IMR-90 (cell line): ENCODE measurements around the gene TAB2. TPM values are rescaled to one million over a fixed set of nuclear protein-coding genes. Genes with fewer than 3 reads are reported as not detected.

ENCODE experiments used
- ATAC-seq: fragments of 200-7000 bp; cut with Tn5 transposase; 2 replicates; pipeline ENCODE4 v1.9.1; 2020; ENCODE audit warnings: low read depth, mild to moderate bottlenecking, moderate library complexity
- BruUV-seq: library from RNA; stranded (reverse); fragments of 400-500 nt; replicated peaks from 2 replicates; lab custom pipeline; 2021; lab: Mats Ljungman, UMichigan
- CTCF ChIA-PET: fragments of 300-600 bp; formaldehyde crosslinking; extraction: SDS; loops from one replicate; lab custom pipeline; 2021; ENCODE audit warnings: antibody characterized with exemption; lab: Yijun Ruan, JAX
- POLR2A ChIA-PET: fragments of 300-600 bp; sonication (Branson Sonifier 250); formaldehyde crosslinking; loops from one replicate; lab custom pipeline; 2022; ENCODE audit warnings: antibody characterized with exemption; ENCODE audit not compliant: unreplicated experiment; lab: Charles Lee
- DNase-seq: peaks from one replicate; pipeline ENCODE4 v3.0.0; 2013
- H2AFZ ChIP-seq: replicated peaks from 2 replicates; pipeline ENCODE3; 2013; ENCODE audit warnings: low read length, mild to moderate bottlenecking; ENCODE audit not compliant: poor library complexity
- H2AK5ac ChIP-seq: 2 replicates; pipeline ENCODE4 v1.6.1; 2013; ENCODE audit warnings: low read depth, low read length, inconsistent platforms
- H2AK9ac ChIP-seq: replicated peaks from 2 replicates; pipeline ENCODE3; 2013; ENCODE audit warnings: mild to moderate bottlenecking, low read depth, low read length, moderate library complexity; ENCODE audit not compliant: poor library complexity
- H2BK120ac ChIP-seq: 2 replicates; pipeline ENCODE4 v1.6.1; 2013; ENCODE audit warnings: low read depth, low read length, inconsistent platforms
- H2BK15ac ChIP-seq: 3 replicates; pipeline ENCODE4 v1.6.1; 2013; ENCODE audit warnings: low read depth, low read length, inconsistent platforms
- H2BK20ac ChIP-seq: 2 replicates; pipeline ENCODE4 v1.6.1; 2013; ENCODE audit warnings: low read depth, mild to moderate bottlenecking, inconsistent platforms, low read length, moderate library complexity
- H2BK5ac ChIP-seq: 2 replicates; pipeline ENCODE4 v1.6.1; 2013; ENCODE audit warnings: mild to moderate bottlenecking, low read depth, low read length, inconsistent platforms; ENCODE audit not compliant: poor library complexity, severe bottlenecking
- H3K14ac ChIP-seq: replicated peaks from 2 replicates; pipeline ENCODE4 v1.6.1; 2013; ENCODE audit warnings: low read depth, low read length, inconsistent platforms
- H3K18ac ChIP-seq: 2 replicates; pipeline ENCODE4 v1.6.1; 2013; ENCODE audit warnings: low read depth, low read length, control low read depth
- H3K23ac ChIP-seq: 2 replicates; pipeline ENCODE4 v1.6.1; 2013; ENCODE audit warnings: low read depth, low read length, inconsistent platforms
- H3K27ac ChIP-seq: 2 replicates; pipeline ENCODE4 v1.5.1; 2013; ENCODE audit warnings: mild to moderate bottlenecking, control low read depth, low read length; ENCODE audit not compliant: insufficient read depth
- H3K27me3 ChIP-seq: 2 replicates; pipeline ENCODE4 v1.6.1; 2013; ENCODE audit warnings: low read length; ENCODE audit not compliant: control insufficient read depth, insufficient read depth
- H3K36me3 ChIP-seq: 2 replicates; pipeline ENCODE4 v1.6.1; 2013; ENCODE audit warnings: low read length, mixed read lengths; ENCODE audit not compliant: control insufficient read depth, insufficient read depth
- H3K4ac ChIP-seq: 2 replicates; pipeline ENCODE4 v1.6.1; 2013; ENCODE audit warnings: low read depth, low read length, inconsistent platforms
- H3K4me1 ChIP-seq: 2 replicates; pipeline ENCODE4 v1.6.1; 2013; ENCODE audit warnings: low read length, mixed read lengths; ENCODE audit not compliant: control insufficient read depth, insufficient read depth
- H3K4me2 ChIP-seq: 2 replicates; pipeline ENCODE4 v1.6.1; 2013; ENCODE audit warnings: low read depth, mild to moderate bottlenecking, control low read depth, low read length, moderate library complexity
- H3K4me3 ChIP-seq: 2 replicates; pipeline ENCODE4 v1.5.1; 2013; ENCODE audit warnings: low read depth, mild to moderate bottlenecking, control low read depth, low read length, moderate library complexity; ENCODE audit not compliant: insufficient read depth
- H3K56ac ChIP-seq: 2 replicates; pipeline ENCODE4 v1.6.1; 2013; ENCODE audit warnings: low read length, inconsistent platforms; ENCODE audit not compliant: insufficient read depth; ENCODE audit errors: extremely low read depth
- H3K79me1 ChIP-seq, 2 experiments: 2 replicates each; pipeline ENCODE4 v1.6.1; 2013; ENCODE audit warnings: low read length in 2 of 2, inconsistent platforms in 1 of 2, low read depth in 1 of 2
- H3K9ac ChIP-seq: 2 replicates; pipeline ENCODE4 v1.6.1; 2013; ENCODE audit warnings: low read depth, low read length, control low read depth
- H3K9me1 ChIP-seq: 2 replicates; pipeline ENCODE4 v1.6.1; 2013; ENCODE audit warnings: low read length, inconsistent platforms; ENCODE audit not compliant: insufficient read depth
- H3K9me3 ChIP-seq: 2 replicates; pipeline ENCODE4 v1.6.1; 2013; ENCODE audit warnings: low read length; ENCODE audit not compliant: control insufficient read depth, insufficient read depth
- H4K20me1 ChIP-seq: 2 replicates; pipeline ENCODE4 v1.6.1; 2013; ENCODE audit warnings: low read length, inconsistent platforms; ENCODE audit not compliant: insufficient read depth
- H4K5ac ChIP-seq: 2 replicates; pipeline ENCODE4 v1.6.1; 2013; ENCODE audit warnings: mild to moderate bottlenecking, low read depth, low read length, control low read depth
- H4K8ac ChIP-seq, 2 experiments: 2 replicates each; pipeline ENCODE4 v1.6.1; 2013; ENCODE audit warnings: low read depth in 2 of 2, low read length in 2 of 2, control low read depth in 1 of 2, inconsistent platforms in 1 of 2
- H4K91ac ChIP-seq: 2 replicates; pipeline ENCODE4 v1.6.1; 2013; ENCODE audit warnings: low read depth, low read length, inconsistent platforms; ENCODE audit not compliant: insufficient read depth
- BHLHE40 ChIP-seq: fragments of 150-350 bp; IDR thresholded peaks from 2 replicates; pipeline ENCODE4 v1.6.1; 2016; ENCODE audit warnings: mild to moderate bottlenecking, low read depth, low read length
- MAFK ChIP-seq: IDR thresholded peaks from 2 replicates; pipeline ENCODE4 v1.6.1; 2012; ENCODE audit warnings: low read depth, low read length, improper control_type of control experiment
- RFX5 ChIP-seq: IDR thresholded peaks from 2 replicates; pipeline ENCODE4 v1.8.0; 2012; ENCODE audit warnings: low read depth, mild to moderate bottlenecking, low read length, moderate library complexity
- WGBS, 2 experiments: methylation state at CpG; one replicate each; pipeline versions ENCODE4 v1.1.5 to v1.1.7; 2013; ENCODE audit warnings: missing lambda C conversion rate in 2 of 2; ENCODE audit not compliant: insufficient read length in 1 of 2; ENCODE audit errors: extremely low coverage in 2 of 2; 5-methylcytosine and 5-hydroxymethylcytosine counted together
- dilution Hi-C: fragments of 300-500 bp; cut with HindIII; formaldehyde crosslinking; loops from one replicate; pipeline ENCODE4 v1.14.3; 2018; ENCODE audit warnings: low sequenced_read_pairs; ENCODE audit not compliant: unreplicated experiment
- in situ Hi-C: fragments of 300-500 bp; cut with MboI; formaldehyde crosslinking; loops from 3 replicates; pipeline ENCODE4 v1.14.3; 2019; ENCODE audit warnings: low sequenced_read_pairs, inconsistent platforms, mixed read lengths
- intact Hi-C: fragments of 100-400 bp; cut with micrococcal nuclease; formaldehyde crosslinking; loops from 2 replicates; pipeline ENCODE4 v1.10.0; 2022
- polyA plus RNA-seq, 3 experiments: library from polyadenylated mRNA; depleted of rRNA; stranded (reverse); fragments of >200 nt; gene quantifications; 2 replicates each; pipeline ENCODE4 v1.2.3, GENCODE V29; 2012; ENCODE audit warnings: low replicate concordance in 1 of 3
- total RNA-seq: library from RNA; depleted of rRNA; stranded (reverse); fragments of >200 nt; gene quantifications from 2 replicates; pipeline ENCODE4 v1.2.3, GENCODE V29; 2012
- TF ChIP-seq, protein P1 (sequence below): conservative IDR thresholded peaks from 2 replicates; pipeline ENCODE4 v1.5.1; 2012; ENCODE audit warnings: mild to moderate bottlenecking, low read depth, low read length, improper control_type of control experiment
- TF ChIP-seq, protein P2 (sequence below): fragments of 150-350 bp; IDR thresholded peaks from 2 replicates; pipeline ENCODE4 v1.6.1; 2017; ENCODE audit warnings: mild to moderate bottlenecking, antibody characterized with exemption, low read length, low read depth

The TAB2 gene
- total and polyA plus RNA-seq, 2 of the 4 experiments (the other 2 are of a cell fraction): 20.8 to 25.3 TPM

DNA sequence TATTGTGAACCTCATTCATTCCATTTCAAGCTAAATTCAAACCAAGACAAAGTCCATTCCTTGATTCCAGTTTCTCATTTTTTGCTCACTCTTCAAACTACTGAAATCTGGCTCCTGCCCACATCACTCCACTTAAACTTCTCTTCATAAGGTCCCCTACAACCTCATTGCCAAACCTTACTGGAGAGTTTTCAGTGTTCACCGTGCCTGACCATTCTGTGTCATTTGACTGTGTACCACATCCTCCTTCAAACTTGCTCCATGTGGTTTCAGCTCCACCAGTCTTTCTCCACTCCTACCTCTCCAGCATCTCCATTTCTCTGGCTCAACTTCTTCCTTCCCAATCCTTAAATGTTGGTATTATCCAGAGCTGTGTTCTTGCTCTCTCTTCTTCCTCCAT is 38.5 kb upstream of the TAB2 start:
- H3K4me1 ChIP-seq: no peaks in the 10 kb centered on the region
- TF ChIP-seq, protein P1, sequence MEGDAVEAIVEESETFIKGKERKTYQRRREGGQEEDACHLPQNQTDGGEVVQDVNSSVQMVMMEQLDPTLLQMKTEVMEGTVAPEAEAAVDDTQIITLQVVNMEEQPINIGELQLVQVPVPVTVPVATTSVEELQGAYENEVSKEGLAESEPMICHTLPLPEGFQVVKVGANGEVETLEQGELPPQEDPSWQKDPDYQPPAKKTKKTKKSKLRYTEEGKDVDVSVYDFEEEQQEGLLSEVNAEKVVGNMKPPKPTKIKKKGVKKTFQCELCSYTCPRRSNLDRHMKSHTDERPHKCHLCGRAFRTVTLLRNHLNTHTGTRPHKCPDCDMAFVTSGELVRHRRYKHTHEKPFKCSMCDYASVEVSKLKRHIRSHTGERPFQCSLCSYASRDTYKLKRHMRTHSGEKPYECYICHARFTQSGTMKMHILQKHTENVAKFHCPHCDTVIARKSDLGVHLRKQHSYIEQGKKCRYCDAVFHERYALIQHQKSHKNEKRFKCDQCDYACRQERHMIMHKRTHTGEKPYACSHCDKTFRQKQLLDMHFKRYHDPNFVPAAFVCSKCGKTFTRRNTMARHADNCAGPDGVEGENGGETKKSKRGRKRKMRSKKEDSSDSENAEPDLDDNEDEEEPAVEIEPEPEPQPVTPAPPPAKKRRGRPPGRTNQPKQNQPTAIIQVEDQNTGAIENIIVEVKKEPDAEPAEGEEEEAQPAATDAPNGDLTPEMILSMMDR: no peak
- TF ChIP-seq, protein P2, sequence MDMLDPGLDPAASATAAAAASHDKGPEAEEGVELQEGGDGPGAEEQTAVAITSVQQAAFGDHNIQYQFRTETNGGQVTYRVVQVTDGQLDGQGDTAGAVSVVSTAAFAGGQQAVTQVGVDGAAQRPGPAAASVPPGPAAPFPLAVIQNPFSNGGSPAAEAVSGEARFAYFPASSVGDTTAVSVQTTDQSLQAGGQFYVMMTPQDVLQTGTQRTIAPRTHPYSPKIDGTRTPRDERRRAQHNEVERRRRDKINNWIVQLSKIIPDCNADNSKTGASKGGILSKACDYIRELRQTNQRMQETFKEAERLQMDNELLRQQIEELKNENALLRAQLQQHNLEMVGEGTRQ: no peak
- TF ChIP-seq RFX5: no peak
- TF ChIP-seq BHLHE40: no peak
- no peak for TF ChIP-seq MAFK
- H2AK5ac ChIP-seq: no peak overlapping the region
- H3K56ac ChIP-seq: no peak overlapping the region
- no peak overlapping the region for H4K8ac ChIP-seq
- ATAC-seq: no peak
- H3K27ac ChIP-seq: no peak overlapping the region
- H3K4me3 ChIP-seq: no peak overlapping the region
- no peak overlapping the region for H2AFZ ChIP-seq
- H3K14ac ChIP-seq: no peak overlapping the region
- H4K5ac ChIP-seq: no peak overlapping the region
- H2BK20ac ChIP-seq: no peak overlapping the region
- in situ Hi-C loops (no loop called here), dilution Hi-C loops (no loop called here), intact Hi-C loops (no loop called here)
- no peaks in the 10 kb centered on the region for H3K36me3 ChIP-seq
- H4K91ac ChIP-seq: no peak overlapping the region
- WGBS, 2 experiments: no CpG with 5 or more reads among the region's 1 CpG
- H3K9me1 ChIP-seq: no peaks in the 10 kb centered on the region
- no peak overlapping the region for H3K9ac ChIP-seq
- no peak overlapping the region for H2BK120ac ChIP-seq
- H3K27me3 ChIP-seq: peaks cover 18% of the 10 kb centered on the region
- H4K20me1 ChIP-seq: no peaks in the 10 kb centered on the region
- H2BK5ac ChIP-seq: no peak overlapping the region
- no peak overlapping the region for H3K4me2 ChIP-seq
- H3K9me3 ChIP-seq: no peaks in the 10 kb centered on the region
- no peak overlapping the region for H3K18ac ChIP-seq
- POLR2A ChIA-PET: no interaction called here
- CTCF ChIA-PET: no interaction called here
- no peak overlapping the region for H3K4ac ChIP-seq
- H2BK15ac ChIP-seq: no peak overlapping the region
- DNase-seq: no peak
- no TSS peak for BruUV-seq
- no peak overlapping the region for H3K23ac ChIP-seq
- H2AK9ac ChIP-seq: no peak overlapping the region
- no peaks in the 10 kb centered on the region for H3K79me1 ChIP-seq
